Cortex of kidney (tissue), 1 donor: ENCODE measurements around the gene SCAMP3.

Experiments used
- DNase-seq: peaks from one replicate; lab custom pipeline; 2025; lab: John Stamatoyannopoulos, UW

Gene SCAMP3

DNA sequence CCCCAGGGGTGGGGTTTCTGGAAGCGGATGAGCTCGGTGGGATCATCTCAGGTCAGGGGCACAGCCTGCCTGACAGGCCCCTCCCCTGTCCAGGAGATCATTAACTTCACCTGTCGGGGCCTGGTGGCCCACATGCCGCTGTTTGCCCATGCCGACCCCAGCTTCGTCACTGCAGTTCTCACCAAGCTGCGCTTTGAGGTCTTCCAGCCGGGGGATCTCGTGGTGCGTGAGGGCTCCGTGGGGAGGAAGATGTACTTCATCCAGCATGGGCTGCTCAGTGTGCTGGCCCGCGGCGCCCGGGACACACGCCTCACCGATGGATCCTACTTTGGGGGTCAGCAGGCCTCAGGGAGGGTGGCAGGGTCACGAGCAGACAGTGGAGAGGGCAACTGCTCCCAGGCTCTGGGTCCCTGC, 23.5 kb upstream of the SCAMP3 start:
- no peak for DNase-seq

DNA sequence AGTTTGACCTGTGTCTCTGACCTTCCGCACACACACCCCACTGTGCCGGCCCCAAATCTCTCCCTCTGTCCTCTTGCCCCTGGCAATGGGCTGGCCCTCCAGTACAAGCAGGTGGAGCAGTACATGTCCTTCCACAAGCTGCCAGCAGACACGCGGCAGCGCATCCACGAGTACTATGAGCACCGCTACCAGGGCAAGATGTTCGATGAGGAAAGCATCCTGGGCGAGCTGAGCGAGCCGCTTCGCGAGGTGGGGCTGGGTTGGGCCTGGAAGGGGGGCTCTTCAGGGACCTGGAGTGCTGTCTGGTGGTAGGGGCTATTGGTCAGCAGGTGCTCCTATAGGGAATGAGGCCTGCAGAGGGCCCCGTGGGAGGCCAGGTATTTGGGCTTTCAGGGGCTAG, 22.9 kb upstream of the SCAMP3 start:
- DNase-seq: no peak

DNA sequence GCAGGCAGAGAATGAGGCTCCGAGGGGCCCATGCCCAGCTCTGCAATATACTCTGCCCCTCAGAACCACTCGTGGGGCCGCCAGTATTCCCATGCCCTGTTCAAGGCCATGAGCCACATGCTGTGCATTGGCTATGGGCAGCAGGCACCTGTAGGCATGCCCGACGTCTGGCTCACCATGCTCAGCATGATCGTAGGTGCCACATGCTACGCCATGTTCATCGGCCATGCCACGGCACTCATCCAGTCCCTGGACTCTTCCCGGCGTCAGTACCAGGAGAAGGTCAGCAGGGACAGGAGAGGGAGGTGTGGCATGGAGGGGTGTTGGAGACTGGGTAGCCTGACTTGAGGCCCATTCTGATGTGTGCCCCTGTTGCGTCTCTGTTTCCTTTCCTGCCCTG, 22.3 kb upstream of the SCAMP3 start:
- no peak for DNase-seq

DNA sequence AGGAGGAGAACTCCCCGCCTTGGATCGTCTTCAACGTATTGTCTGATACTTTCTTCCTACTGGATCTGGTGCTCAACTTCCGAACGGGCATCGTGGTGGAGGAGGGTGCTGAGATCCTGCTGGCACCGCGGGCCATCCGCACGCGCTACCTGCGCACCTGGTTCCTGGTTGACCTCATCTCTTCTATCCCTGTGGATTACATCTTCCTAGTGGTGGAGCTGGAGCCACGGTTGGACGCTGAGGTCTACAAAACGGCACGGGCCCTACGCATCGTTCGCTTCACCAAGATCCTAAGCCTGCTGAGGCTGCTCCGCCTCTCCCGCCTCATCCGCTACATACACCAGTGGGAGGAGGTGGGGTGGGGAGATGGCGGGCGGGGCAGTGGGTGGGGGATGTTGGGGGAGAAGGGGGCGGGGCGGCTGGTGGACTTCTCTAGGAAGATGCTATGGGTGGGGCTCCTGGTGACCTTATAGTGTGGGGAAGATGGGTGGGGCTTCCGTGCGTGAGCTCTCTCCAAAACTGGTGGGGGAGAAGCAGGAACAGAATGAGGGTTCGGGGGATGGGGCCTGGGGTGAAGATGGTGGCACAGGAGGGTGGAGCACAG, 20.4 kb upstream of the SCAMP3 start:
- no peak for DNase-seq

DNA sequence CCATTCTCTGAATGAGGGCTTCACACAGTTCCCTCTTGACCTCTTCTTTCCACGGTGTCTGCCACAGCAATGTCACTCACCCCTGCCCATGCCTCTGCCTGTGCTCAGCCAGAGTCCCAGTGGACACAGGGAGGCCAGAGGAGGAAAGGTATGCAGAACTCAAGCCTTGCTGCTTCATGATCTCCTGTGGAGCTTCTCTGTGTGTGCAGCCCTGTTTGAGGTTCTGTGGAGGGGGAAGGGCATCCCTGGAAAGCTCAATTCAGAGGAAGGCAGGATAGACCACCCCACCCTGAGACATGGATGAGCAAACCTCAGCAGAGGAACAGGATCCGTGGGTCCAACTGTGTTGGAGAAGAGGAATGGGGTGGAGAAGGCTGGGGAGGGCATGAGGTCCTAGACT, 17.1 kb upstream of the SCAMP3 start:
- DNase-seq: no peak

DNA sequence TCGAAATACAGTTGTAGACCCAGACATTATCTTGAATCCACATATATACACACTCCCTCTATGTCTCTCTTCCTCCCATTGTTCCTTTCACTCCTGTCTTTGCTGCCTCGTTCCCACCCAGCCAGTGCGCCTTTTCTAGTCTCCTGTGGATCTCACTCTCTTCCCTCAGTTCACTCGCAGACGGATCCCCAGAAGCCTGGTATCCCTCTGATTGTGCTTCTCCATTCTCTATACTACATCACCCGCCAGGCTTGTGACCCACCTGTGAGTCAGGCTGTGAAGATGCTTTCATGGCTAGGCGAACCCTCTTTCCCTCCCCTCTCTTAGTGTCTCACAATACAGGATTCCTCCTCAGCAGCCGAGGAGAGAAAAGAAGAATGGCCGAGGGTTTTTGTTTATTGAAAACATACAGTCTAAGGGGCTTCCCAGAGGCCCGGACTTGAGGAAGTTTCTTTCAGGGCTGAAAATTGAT, 16.6 kb upstream of the SCAMP3 start:
- DNase-seq: no peak

DNA sequence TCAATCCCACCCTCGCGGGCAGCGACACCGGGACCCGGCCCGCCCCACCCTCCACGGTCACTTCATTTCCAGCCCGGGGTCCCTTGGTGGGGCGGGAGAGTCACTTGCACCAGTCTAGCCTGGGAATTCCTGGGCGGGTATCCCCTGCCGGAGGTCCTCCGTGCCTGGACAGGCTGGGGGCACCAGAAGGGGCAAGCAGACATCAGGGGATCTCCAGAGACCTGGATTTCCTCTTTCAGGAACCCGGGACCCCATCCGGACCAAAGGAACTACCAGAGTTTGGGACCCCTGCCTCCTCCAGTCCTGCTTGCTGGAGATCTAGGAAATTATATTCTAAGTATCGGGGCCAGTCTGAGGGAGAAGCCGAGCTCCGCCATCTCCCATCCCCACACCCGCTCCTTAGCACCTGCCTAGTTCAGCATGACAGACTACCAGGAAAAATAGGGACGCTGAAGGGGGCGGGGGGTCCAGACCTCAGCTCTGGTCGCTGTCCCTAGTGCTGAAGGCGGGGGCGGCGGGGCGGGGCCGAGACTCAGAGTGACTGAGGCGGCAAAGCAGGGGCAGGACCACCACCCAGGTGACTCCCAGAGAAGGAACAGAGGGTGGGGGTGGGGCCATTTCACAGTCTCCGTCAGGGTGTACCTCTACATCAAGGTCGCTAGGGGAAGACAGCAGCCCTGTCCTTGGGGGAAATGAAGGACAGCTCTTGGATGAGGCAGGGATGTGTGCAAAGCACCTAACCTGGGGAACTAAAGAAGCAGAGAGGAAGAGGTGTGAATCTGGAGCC, 15.9 kb upstream of the SCAMP3 start:
- DNase-seq: no peak

DNA sequence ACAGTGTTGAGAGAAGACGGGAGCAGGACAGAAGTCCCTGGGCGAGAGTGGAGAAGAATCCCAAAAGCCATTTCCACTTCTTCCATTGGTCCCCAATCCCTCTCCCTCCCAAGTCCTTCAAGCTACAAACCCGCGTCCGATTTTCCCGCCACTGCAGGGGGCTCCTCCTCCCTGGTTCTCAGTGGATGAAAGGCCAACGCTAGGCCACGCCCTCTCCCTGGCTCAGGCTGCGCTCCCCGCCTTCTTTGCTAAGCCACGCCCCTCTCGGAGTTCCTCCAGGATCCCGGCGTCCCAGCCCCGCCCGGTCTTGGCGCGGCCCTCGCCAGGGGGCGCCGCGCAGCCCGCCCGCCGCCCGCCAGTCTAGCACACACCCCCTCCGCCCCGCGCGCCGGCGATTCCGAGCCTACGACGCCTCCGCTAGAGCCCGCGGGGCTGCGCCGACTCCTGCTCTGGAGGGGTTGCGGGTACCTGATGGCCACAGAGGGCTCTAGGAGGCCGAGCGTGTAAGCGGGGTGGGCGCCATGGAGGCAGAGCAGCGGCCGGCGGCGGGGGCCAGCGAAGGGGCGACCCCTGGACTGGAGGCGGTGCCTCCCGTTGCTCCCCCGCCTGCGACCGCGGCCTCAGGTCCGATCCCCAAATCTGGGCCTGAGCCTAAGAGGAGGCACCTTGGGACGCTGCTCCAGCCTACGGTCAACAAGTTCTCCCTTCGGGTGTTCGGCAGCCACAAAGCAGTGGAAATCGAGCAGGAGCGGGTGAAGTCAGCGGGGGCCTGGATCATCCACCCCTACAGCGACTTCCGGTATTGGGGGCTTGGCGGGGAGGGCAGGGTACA, 15.1 kb upstream of the SCAMP3 start, which contains the start of gene HCN3:
TSS of gene HCN3 (plus strand) at position 394 of the 832 bp plus-strand sequence. CDS start at position 522, 128 bp downstream.
- DNase-seq: peak; percentile 51

DNA sequence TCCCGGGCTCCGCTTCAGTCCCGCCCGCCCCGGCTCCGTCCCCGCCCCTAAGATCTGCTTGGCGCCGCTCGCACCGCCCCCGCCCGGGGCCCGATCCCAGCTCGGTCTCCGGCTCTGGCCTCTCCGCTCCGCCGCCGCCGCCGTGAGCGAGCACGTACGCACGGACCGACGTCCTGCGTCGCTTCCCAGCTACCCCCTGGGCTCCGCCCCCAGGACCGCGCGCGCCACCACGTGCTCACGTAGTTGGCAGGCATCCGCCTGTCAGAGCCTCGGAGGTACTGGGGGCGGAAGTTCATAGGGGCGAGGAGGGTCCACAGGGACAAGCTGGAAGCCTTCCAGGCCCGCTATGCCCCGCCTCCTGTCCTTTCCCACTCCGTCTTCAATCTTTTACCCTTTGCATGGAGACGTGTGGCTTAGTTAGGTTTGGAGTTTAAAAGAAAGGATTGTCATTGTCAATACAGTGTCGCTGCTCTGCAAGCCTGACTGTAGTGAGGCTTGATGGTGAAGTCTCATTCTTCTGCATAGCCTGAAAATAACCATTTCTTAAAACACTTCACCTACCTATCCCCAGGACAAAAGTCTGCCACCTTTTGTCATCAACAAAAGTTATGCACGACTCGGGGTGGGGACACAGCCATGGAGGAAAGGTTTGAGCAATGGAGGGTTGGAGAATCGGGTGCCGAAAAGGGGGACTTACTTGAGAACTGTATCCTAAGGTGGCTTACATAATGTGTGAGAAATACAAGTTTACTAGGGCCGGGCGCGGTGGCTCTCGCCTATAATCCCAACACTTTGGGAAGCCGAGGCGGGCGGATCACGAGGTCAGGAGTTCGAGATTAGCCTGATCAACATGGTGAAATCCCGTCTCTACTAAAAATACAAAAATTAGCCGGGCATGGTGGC, 11.4 kb upstream of the SCAMP3 start, which contains the start of gene CLK2:
TSS of gene CLK2 (minus strand) at position 162 of the 903 bp plus-strand sequence. CDS start 2,527 bp downstream, outside the sequence.
- DNase-seq: peak; percentile 39

DNA sequence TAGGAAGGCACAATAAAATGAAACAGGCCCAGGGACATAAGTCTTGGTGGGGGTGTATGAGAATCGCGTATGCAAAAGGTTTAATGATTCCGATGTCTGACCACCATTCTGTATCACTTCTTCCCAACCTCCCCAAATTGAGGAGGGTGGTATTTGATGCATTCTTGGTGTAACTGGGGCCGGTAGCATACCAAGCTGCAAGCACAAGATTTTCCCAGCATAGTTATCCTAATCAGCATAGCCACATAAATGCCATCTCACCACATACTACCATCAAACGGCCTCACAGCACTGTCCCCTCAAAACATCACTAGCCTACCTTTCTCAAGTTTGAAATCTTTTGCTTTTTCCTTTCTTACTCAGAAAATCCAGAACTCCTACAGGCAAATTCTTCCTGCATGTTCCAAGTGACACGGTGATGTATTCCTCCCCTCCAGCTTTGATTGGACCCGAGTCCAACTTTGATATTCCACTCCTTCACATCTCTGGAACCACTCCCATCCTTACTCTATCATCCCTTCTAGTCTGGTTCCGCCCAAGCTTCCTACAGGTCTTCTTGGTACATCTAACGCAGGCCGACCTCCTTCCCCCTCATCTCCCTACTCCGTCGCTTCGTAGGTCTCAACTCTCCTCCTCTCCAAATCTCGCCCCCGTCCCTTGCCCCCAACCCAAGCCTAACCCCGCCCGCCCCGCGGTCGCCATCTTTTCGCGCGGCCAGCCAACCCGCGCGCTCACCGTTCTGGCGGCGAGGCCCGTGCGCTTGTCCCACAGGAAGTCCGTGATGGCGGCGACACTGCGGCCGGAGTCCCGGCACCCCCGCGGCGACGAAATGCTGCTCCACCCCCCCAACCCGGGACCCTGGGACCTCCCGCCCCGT, 10.5 kb upstream of the SCAMP3 start:
- no peak for DNase-seq

DNA sequence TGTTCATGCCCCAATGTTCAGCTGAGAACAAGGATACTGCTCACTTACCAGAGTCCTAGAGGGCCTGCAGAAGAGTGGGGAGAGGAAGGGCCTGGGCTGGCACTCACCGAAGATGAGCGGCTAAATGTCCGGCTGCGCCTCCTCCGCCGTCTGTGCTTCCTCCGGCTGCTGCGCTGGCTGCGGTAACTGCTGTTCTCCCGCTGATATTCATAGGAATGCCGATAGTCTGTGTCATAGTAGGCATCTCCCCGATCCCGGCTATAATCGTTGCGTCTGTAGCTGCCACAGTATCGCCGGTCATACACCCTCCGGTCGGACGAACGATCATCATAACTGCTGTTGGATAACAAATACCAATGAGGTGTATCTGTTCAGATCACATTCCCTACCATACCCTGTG, 7.2 kb upstream of the SCAMP3 start:
- DNase-seq: no peak

DNA sequence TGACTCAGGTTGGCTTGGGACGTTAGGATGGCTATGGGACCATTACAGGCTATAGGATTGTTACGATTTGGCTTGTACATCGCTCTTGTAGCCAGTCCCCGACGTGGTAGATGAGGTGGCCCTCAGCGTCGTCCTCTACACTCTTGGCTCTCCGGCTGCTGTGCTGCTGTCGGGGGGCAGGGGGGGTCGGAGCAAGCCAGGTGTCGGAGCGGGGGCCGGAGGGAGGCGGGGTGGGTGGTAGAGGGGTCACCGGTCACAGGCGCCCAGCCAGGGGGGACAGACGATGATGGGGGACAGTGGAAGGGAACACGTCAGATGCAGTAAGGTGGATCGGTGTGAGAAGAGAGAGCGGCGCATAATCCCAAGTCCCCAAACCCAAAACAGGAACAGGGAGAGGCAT, 6.5 kb upstream of the SCAMP3 start:
- DNase-seq: no peak

DNA sequence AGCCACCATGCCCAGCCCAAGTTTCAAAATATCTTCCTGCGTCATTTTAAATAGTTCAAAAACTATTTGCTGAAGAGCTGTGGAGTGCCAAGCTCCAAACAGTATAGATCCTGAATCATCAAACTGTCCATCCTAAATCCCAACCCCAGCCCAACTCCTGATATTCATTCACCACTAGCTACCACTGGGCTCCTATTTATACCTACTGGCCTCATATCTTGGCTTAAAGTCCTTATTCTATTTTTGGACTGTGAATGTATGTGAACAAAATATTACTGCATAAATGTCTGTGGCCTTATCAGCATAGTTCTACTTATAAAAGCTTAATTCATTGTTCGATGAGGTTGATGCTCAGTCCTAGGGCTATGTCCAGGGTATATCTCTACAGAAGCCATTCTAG, 5.2 kb upstream of the SCAMP3 start:
- no peak for DNase-seq

DNA sequence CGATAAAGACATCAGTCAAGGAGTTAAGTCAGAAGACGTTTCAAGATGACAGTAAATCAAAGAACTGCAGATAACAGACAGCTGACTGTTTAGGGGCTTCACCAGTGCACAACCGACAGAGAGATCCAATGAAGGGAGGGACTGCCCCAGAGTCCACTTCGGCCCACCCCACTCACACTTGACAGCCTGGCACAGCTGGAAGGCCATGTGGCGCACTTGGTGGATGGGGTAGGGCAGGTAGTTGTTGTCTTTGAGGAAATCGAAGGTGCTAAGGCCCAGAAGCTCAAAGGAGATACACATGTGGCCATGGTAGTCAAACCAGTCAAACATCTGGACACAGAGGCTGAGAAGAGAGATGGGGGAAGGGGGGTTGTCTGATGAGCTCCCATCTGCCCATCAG, 4.4 kb upstream of the SCAMP3 start:
- no peak for DNase-seq

DNA sequence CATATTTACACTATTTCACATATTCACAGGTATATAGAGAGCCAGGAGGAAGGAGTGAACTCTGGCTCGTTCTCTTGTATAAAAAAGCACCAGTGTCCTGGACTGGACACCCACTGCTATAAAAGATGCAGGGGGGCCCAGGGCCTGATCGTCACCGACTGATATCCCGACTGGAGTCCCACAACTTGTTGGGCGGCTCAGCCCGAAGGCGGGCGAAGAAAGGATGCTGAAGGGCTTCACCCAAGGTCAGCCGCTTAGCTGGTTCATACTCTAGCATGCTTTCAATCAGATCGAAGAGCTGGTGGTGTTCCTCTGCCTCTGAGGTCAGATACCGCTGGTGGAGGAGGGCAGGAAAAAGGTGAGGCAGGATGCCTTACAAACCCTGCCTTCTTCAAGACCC, 907 bp upstream of the SCAMP3 start:
- DNase-seq: no peak

DNA sequence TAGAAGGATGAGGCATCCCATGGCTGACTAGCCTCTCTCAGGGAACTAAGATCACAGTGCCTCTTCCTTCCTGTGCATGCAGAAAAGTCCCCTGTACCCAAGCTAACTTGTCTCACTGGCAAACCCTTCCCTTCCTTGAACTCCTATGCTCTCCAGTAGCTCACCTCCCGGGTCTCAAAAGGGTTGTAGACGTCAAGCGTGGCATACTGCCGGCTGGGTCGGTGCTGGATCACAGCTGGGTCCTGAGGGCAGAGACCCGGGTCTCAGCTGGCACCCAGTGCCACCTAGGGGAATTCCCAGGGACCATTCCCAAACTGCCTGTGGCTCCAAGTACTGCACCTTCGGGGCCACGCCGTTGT, 688 bp downstream of the SCAMP3 start:
- no peak for DNase-seq

DNA sequence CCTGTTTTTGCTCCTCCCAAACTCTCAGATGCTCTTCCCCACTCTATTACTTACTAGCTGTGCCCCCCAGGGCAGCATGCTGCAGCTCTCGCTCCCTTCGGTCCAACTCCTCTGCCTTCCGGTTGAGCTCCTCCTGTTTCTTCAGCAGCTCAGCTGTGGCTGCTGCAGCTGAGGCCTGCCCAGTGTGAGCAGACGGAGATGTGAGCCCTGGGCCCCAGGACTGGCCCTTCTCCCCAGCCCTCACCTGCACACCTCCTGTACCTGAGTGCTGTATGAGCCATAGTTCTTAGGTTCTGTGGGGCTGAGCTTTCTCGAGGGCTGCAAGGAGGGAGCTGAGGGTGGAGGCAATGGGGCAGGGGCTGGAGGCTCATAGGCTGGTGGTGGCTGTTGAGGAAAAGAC, 1.9 kb downstream of the SCAMP3 start:
- no peak for DNase-seq

DNA sequence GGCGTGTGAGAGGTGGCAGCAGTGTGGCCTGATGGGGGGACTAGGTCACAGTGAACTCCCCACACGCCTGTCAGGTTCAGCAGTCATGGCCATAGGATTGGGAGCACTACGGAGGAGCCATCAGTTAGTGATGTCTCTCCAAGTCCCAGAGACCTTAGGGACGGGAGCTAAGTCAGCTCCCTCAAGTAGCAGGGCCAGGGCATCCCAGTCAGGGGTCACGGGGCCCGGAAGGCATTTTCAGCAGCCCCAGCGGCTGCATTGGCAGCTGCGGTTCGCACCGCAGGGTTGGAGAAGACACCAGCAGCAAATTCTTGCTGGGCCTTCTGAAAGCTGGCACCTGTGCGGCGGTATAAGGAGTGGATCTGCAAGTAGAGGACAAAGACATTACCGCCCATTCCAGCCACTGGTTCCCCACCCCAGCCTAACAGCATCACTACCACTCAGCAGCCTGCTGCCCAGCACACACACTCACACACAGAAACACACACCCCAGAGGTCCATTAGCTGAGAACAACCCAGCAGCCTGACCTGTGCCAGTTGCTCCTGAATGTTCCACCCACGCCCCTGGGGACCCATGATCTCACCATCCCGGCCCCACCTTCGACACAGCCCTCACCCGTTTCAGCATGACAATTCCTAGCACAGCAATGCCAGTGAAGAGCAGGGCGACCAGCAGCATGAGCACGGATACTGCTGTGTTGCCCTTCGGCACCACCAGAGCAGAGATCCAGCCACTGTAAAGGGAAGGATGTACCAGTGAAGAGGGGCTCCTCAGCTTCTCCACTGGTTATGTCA, 5.9 kb downstream of the SCAMP3 start:
- no peak for DNase-seq

DNA sequence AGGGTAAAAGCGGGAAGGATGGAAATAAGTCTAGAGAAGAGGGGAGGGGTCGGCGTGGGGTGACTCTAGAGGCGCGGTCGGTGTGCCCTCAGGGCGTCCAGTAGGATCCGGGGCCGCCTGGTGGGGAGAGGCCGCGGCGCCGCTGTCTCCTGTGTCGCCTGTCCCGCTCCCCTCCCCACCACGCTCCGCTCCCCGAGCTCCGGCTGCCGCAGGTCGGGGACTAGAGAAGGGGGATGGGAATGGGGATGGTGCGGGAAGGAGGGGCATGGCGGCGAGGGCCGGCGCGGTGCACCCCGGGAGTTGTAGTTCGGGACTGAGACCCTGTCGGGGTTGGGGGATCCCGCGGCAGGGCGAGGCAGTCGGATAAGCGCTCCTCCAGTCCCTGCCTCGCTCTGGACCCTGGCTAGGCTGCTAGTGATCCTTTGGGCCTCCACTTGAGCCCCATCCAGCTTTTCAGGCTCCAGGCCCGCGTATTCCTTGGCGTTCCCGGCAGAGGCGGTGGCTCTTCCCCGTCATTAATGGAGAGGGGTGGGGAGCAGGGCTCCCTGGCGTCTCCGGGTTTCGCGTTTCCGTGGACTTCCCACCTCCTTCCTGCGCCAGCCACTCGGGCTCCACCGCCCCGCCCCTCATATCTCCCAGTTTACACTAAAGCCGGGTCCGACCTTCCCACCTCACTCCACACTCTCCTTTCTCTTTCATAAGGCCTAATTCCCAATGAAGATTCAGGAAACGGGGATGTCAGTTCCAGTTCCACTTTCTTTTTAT, 6.7 kb downstream of the SCAMP3 start, which contains the start of gene ENTREP3:
TSS of gene ENTREP3 (minus strand) at position 241 of the 765 bp plus-strand sequence. CDS start 606 bp downstream, outside the sequence.
- no peak for DNase-seq
